Measurements from ENCODE around the gene ISM2.

GRCh38 chr14:77458249-77458950 is 40.2 kb downstream of the ISM2 start:
- TF ChIP-seq POLR2A (IDR thresholded peaks at IDR 0.05): no peak
- TF ChIP-seq CTCF (IDR thresholded peaks at IDR 0.05): no peak
